ENCODE results near the gene ZNF529. TPM values are rescaled to one million over a fixed set of nuclear protein-coding genes. Genes with fewer than 3 reads are reported as not detected.

Gene ZNF529
- total RNA-seq, 4 donors from 2014 or later: 4.2 to 14.0 (median 5.8) TPM

- Histone ChIP-seq H3K9me3 (peaks cover 0 to 15% (median 0%) of the 10 kb centered on the region in 4 donors), H3K27me3 (no peaks in the 10 kb centered on the region), H3K36me3 (peaks cover 0 to 53% (median 11%) of the 10 kb centered on the region in 3 donors), H3K4me1 (peaks cover 0 to 5% (median 2%) of the 10 kb centered on the region in 4 donors), H3K27ac (no peak overlapping the region), H3K4me3 (no peak overlapping the region)
- no peak for DNase-seq
- no peak for TF ChIP-seq POLR2A (IDR thresholded peaks at IDR 0.05)
- TF ChIP-seq CTCF (IDR thresholded peaks at IDR 0.05): no peak
Observed at GRCh38 chr19:36579255-36579654, 6.2 kb upstream of the ZNF529 start.

- no peak for DNase-seq
- H3K27me3 ChIP-seq: no peaks in the 10 kb centered on the region
- H3K36me3 ChIP-seq: peaks cover 0 to 53% (median 11%) of the 10 kb centered on the region in 3 donors
- peaks cover 0 to 9% (median 3%) of the 10 kb centered on the region in 4 donors for H3K4me1 ChIP-seq
- TF ChIP-seq CTCF (IDR thresholded peaks at IDR 0.05) (no peak), POLR2A (IDR thresholded peaks at IDR 0.05) (no peak)
- H3K4me3 ChIP-seq: no peak overlapping the region
- H3K9me3 ChIP-seq: peaks cover 0 to 6% (median 0%) of the 10 kb centered on the region in 4 donors
- no peak overlapping the region for H3K27ac ChIP-seq
Observed at GRCh38 chr19:36577271-36577996, 4.3 kb upstream of the ZNF529 start.

- Histone ChIP-seq H3K4me3 (no peak overlapping the region), H3K9me3 (peaks cover 0 to 9% (median 0%) of the 10 kb centered on the region in 4 donors), H3K27ac (no peak overlapping the region), H3K4me1 (peaks cover 0 to 9% (median 3%) of the 10 kb centered on the region in 4 donors), H3K36me3 (peaks cover 0 to 46% (median 0%) of the 10 kb centered on the region in 3 donors), H3K27me3 (no peaks in the 10 kb centered on the region)
- TF ChIP-seq CTCF (IDR thresholded peaks at IDR 0.05): no peak
- no peak for TF ChIP-seq POLR2A (IDR thresholded peaks at IDR 0.05)
- no peak for DNase-seq
Observed at GRCh38 chr19:36574741-36575140, 1.6 kb upstream of the ZNF529 start.

- Histone ChIP-seq H3K4me3 (peak overlapping the region; percentile 74 to 94 (median 84)), H3K27ac (peak overlapping the region; percentile 78 to 87 (median 79)), H3K9me3 (peaks cover 0 to 12% (median 0%) of the 10 kb centered on the region in 4 donors), H3K4me1 (peaks cover 0 to 9% (median 3%) of the 10 kb centered on the region in 4 donors), H3K27me3 (no peaks in the 10 kb centered on the region), H3K36me3 (peaks cover 0 to 46% (median 0%) of the 10 kb centered on the region in 3 donors)
- DNase-seq: no peak
- TF ChIP-seq POLR2A (IDR thresholded peaks at IDR 0.05): no peak
Observed at GRCh38 chr19:36573895-36574720, 1.0 kb upstream of the ZNF529 start.

- peaks cover 0 to 44% (median 0%) of the 10 kb centered on the region in 3 donors for H3K36me3 ChIP-seq
- no peaks in the 10 kb centered on the region for H3K27me3 ChIP-seq
- TF ChIP-seq POLR2A (IDR thresholded peaks at IDR 0.05) (no peak), CTCF (IDR thresholded peaks at IDR 0.05) (no peak)
- H3K4me1 ChIP-seq: peaks cover 0 to 9% (median 3%) of the 10 kb centered on the region in 4 donors
- peaks cover 0 to 26% (median 0%) of the 10 kb centered on the region in 4 donors for H3K9me3 ChIP-seq
- no peak for DNase-seq
- peak overlapping the region; percentile 78 to 87 (median 79) for H3K27ac ChIP-seq
- H3K4me3 ChIP-seq: peak overlapping the region; percentile 74 to 94 (median 84)
Observed at GRCh38 chr19:36572593-36573019, 486 bp downstream of the ZNF529 start.
